ENCODE results near the gene NFX1.

GRCh38 chr9:33364127-33364526 lies 73.8 kb downstream of the NFX1 start:
- TF ChIP-seq, protein P1, sequence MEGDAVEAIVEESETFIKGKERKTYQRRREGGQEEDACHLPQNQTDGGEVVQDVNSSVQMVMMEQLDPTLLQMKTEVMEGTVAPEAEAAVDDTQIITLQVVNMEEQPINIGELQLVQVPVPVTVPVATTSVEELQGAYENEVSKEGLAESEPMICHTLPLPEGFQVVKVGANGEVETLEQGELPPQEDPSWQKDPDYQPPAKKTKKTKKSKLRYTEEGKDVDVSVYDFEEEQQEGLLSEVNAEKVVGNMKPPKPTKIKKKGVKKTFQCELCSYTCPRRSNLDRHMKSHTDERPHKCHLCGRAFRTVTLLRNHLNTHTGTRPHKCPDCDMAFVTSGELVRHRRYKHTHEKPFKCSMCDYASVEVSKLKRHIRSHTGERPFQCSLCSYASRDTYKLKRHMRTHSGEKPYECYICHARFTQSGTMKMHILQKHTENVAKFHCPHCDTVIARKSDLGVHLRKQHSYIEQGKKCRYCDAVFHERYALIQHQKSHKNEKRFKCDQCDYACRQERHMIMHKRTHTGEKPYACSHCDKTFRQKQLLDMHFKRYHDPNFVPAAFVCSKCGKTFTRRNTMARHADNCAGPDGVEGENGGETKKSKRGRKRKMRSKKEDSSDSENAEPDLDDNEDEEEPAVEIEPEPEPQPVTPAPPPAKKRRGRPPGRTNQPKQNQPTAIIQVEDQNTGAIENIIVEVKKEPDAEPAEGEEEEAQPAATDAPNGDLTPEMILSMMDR (IDR thresholded peaks at IDR 0.05): no peak
- no peak for TF ChIP-seq POLR2A (IDR thresholded peaks at IDR 0.05)

All from right lobe of liver (tissue), 4 donors.